A549 (cell line): ENCODE data around the gene NAA50.

ENCODE experiments used
- EP300 ChIP-seq, 2 experiments: fragments of >200 bp; sonication (Bioruptor Twin); formaldehyde crosslinking; IDR thresholded peaks; 2 replicates in 1 of 2; 3 replicates in 1 of 2; pipeline ENCODE4 v1.6.1; 2016 to 2017
- USF2 ChIP-seq: fragments of 450-650 bp; IDR thresholded peaks from 2 replicates; pipeline ENCODE4 v1.6.1; 2014; ENCODE audit warnings: antibody characterized with exemption
- ZFP36 ChIP-seq: fragments of 450-650 bp; IDR thresholded peaks from 2 replicates; pipeline ENCODE4 v1.6.1; 2014; ENCODE audit warnings: borderline replicate concordance; ENCODE audit not compliant: partially characterized antibody
- TF ChIP-seq, protein P1 (sequence below): IDR thresholded peaks from 2 replicates; pipeline ENCODE4 v1.6.1; 2012; ENCODE audit warnings: low read depth, borderline replicate concordance
- TF ChIP-seq, protein P2 (sequence below): fragments of >200 bp; sonication (Bioruptor Twin); formaldehyde crosslinking; IDR thresholded peaks from 3 replicates; pipeline ENCODE4 v1.5.1; 2016

DNA sequence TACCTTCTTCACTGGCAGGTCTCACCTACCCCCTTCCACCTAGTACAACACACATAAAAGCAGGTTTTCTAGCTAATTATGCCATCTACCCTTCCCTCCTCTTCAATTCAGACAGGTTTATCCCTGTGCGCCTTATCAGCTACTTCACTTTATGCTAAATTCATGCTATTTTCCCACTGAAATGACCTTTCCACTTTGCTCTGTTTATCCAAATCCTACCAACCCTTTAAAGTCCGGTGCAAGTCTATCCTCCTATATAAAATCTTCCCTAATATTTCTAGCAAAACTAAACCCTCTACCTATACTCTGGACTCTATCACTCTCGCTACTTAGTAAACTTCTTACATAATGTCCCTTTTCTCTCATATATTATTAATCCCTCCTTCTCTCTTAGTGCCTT, 55.6 kb downstream of the NAA50 start:
- TF ChIP-seq EP300 (IDR thresholded peaks at IDR 0.05), result no peak
- TF ChIP-seq, protein P1, sequence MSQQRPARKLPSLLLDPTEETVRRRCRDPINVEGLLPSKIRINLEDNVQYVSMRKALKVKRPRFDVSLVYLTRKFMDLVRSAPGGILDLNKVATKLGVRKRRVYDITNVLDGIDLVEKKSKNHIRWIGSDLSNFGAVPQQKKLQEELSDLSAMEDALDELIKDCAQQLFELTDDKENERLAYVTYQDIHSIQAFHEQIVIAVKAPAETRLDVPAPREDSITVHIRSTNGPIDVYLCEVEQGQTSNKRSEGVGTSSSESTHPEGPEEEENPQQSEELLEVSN, result no peak
- TF ChIP-seq, protein P2, sequence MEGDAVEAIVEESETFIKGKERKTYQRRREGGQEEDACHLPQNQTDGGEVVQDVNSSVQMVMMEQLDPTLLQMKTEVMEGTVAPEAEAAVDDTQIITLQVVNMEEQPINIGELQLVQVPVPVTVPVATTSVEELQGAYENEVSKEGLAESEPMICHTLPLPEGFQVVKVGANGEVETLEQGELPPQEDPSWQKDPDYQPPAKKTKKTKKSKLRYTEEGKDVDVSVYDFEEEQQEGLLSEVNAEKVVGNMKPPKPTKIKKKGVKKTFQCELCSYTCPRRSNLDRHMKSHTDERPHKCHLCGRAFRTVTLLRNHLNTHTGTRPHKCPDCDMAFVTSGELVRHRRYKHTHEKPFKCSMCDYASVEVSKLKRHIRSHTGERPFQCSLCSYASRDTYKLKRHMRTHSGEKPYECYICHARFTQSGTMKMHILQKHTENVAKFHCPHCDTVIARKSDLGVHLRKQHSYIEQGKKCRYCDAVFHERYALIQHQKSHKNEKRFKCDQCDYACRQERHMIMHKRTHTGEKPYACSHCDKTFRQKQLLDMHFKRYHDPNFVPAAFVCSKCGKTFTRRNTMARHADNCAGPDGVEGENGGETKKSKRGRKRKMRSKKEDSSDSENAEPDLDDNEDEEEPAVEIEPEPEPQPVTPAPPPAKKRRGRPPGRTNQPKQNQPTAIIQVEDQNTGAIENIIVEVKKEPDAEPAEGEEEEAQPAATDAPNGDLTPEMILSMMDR, result no peak
- TF ChIP-seq USF2, result no peak
- no peak for TF ChIP-seq ZFP36
